Lower lobe of right lung (tissue), 2 donors: ENCODE results near the gene MLNR. TPM values are rescaled to one million over a fixed set of nuclear protein-coding genes. Genes with fewer than 3 reads are reported as not detected.

Source experiments
- ATAC-seq, 2 donors: fragments of 200-7000 bp; cut with Tn5 transposase; one replicate each; pipeline ENCODE4 v1.9.1; 2020 to 2022; ENCODE audit warnings: mild to moderate bottlenecking in 2 of 2, moderate library complexity in 2 of 2
- DNase-seq: peaks from one replicate; pipeline ENCODE4 v3.0.0-alpha.2; 2020
- H3K27ac ChIP-seq: fragments of 200-600 bp; one replicate; pipeline ENCODE4 v1.8.0; 2022
- H3K27me3 ChIP-seq: fragments of 200-600 bp; one replicate; pipeline ENCODE4 v1.8.0; 2022; ENCODE audit warnings: low read depth
- H3K36me3 ChIP-seq: fragments of 200-600 bp; one replicate; pipeline ENCODE4 v1.8.0; 2022; ENCODE audit warnings: mild to moderate bottlenecking
- H3K4me1 ChIP-seq: fragments of 200-600 bp; one replicate; pipeline ENCODE4 v1.8.0; 2022
- H3K4me3 ChIP-seq: fragments of 200-600 bp; one replicate; pipeline ENCODE4 v1.8.0; 2022; ENCODE audit warnings: mild to moderate bottlenecking
- H3K9me3 ChIP-seq: fragments of 200-600 bp; one replicate; pipeline ENCODE4 v1.8.0; 2022
- intact Hi-C: fragments of 100-400 bp; cut with DNase I; formaldehyde crosslinking; loops from one replicate; pipeline ENCODE4 v1.11.0; 2022
- total RNA-seq: library from RNA; stranded (reverse); fragmentation: NEBNext Ultra II Directional; extraction: Animal tissue kit (Norgen Biotek cat#: 25700); gene quantifications from one replicate; pipeline ENCODE4 v1.2.1, GENCODE V29; 2021
- TF ChIP-seq, protein P1 (sequence below): fragments of 200-600 bp; IDR thresholded peaks from one replicate; pipeline ENCODE4 v1.8.0; 2022; ENCODE audit warnings: antibody characterized with exemption, mild to moderate bottlenecking
- donor health status: DM: no; HTN: yes; CAD: no; lungs with severe emphysema.

MLNR gene
- total RNA-seq, 1 donor from 2014 or later = not detected

DNA sequence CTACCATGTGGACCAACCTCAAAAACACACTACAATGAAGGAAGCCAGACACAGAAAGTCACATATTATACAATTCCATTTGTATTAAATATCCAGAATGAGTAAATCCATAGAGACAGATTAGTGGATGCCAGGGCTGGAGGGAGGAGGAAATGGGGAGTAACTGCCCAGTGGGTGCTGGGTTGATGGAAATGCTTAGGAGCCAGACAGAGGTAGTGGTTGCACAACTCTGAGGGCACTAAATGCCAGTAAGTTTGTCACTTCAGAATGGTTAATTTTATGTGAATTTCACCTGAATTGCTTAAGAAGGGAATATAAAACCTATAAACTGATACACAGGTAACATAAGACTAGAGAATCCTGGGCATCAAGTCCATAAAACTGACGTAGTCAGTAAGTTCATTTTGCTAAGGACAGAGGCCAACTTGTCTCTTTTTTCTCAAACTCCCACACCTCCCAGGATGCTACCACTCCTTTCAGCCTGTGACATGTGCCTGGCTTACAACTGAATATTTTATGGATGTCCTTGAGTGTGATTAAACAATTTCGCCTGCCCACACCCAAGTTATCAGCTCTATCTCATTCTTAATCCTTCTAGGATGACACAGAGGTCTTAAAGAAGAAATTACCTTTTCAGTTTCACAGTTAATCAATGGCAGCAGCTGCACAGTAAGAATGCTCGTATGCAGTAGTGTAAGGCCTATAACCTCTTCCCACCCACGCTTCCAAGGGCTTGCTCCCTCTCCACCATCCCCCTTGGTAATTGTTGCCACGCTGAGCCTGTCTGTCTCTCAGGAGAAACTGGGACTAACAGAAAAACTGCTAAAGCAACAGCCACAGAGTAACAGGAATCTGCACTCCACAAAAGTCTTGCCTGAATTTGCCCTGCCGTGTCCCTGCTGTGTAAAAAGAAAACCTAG is 5.9 kb upstream of the MLNR start:
- Histone ChIP-seq H3K4me3 (no peak overlapping the region), H3K4me1 (peaks cover 8% of the 10 kb centered on the region), H3K27me3 (peaks cover 15% of the 10 kb centered on the region), H3K36me3 (peaks cover 8% of the 10 kb centered on the region), H3K9me3 (no peaks in the 10 kb centered on the region), H3K27ac (no peak overlapping the region)
- DNase-seq (no peak), ATAC-seq (no peak)
- TF ChIP-seq, protein P1, sequence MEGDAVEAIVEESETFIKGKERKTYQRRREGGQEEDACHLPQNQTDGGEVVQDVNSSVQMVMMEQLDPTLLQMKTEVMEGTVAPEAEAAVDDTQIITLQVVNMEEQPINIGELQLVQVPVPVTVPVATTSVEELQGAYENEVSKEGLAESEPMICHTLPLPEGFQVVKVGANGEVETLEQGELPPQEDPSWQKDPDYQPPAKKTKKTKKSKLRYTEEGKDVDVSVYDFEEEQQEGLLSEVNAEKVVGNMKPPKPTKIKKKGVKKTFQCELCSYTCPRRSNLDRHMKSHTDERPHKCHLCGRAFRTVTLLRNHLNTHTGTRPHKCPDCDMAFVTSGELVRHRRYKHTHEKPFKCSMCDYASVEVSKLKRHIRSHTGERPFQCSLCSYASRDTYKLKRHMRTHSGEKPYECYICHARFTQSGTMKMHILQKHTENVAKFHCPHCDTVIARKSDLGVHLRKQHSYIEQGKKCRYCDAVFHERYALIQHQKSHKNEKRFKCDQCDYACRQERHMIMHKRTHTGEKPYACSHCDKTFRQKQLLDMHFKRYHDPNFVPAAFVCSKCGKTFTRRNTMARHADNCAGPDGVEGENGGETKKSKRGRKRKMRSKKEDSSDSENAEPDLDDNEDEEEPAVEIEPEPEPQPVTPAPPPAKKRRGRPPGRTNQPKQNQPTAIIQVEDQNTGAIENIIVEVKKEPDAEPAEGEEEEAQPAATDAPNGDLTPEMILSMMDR = no peak
- intact Hi-C loops = no loop called here

- peak; percentile 59 to 72 for ATAC-seq
- no peaks in the 10 kb centered on the region for H3K9me3 ChIP-seq
- no peak overlapping the region for H3K27ac ChIP-seq
- TF ChIP-seq, protein P1 = peak; percentile 24
- intact Hi-C loops = no loop called here
- peak; percentile 71 for DNase-seq
- H3K36me3 ChIP-seq = peaks cover 8% of the 10 kb centered on the region
- peaks cover 14% of the 10 kb centered on the region for H3K4me1 ChIP-seq
- H3K4me3 ChIP-seq = no peak overlapping the region
- peaks cover 22% of the 10 kb centered on the region for H3K27me3 ChIP-seq
Measured at GRCh38 chr13:49214917-49215376, 5.2 kb upstream of the MLNR start.

DNA sequence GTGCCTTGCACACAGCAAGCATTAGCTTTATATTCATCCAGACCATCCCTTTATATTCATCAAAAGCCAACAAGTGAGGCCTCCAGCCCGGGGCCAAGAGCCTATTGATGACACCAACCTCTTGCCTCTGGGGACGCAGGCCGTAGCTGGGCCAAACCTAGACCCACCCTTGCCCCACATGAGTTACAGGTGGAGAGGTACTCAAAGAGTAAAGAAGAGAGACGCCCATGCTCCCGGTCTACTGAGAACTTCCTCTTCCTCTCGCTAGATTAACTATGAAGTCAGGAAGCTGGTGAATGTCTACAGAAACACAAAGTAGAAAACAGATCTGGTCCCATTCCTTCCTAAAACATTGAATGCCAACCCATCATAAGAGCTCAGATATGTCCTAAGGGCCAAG is 3.8 kb upstream of the MLNR start:
- no peak for ATAC-seq
- DNase-seq = no peak
- Histone ChIP-seq H3K27me3 (peaks cover 34% of the 10 kb centered on the region), H3K4me1 (peaks cover 24% of the 10 kb centered on the region), H3K27ac (no peak overlapping the region), H3K9me3 (no peaks in the 10 kb centered on the region), H3K4me3 (no peak overlapping the region), H3K36me3 (no peaks in the 10 kb centered on the region)
- TF ChIP-seq, protein P1 = no peak
- intact Hi-C loops = no loop called here

DNA sequence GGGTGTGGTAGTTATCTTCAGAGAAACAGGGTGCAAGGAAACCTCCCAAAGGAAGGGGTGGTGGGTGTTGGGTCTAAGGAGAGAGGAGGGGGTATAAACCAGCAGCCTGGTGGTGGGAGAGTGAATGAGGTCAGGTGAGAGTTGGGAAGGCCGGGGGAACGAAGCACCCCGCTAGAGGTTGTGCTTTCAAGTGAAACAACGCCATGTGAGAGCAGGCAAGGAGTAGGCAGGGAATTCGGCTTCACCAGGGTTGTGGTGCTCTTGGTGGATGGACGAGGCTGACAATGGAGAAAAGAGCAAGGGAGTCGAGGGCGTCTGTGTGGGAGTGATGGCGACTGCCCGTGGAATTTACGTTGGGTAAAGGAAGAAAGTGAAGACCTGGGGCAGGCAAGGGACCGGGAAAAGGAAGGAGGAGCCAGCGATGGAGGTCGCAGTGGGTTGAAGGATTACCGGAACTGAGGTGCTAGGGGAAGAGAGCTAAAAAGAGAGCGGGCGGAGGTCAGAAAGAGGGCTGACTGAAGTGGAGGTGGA is 2.1 kb upstream of the MLNR start:
- no peak overlapping the region for H3K27ac ChIP-seq
- no peak for DNase-seq
- ATAC-seq = no peak
- no peaks in the 10 kb centered on the region for H3K36me3 ChIP-seq
- peaks cover 44% of the 10 kb centered on the region for H3K27me3 ChIP-seq
- no peak overlapping the region for H3K4me3 ChIP-seq
- TF ChIP-seq, protein P1 = no peak
- no peaks in the 10 kb centered on the region for H3K9me3 ChIP-seq
- H3K4me1 ChIP-seq = peaks cover 24% of the 10 kb centered on the region
- intact Hi-C loops = no loop called here

DNA sequence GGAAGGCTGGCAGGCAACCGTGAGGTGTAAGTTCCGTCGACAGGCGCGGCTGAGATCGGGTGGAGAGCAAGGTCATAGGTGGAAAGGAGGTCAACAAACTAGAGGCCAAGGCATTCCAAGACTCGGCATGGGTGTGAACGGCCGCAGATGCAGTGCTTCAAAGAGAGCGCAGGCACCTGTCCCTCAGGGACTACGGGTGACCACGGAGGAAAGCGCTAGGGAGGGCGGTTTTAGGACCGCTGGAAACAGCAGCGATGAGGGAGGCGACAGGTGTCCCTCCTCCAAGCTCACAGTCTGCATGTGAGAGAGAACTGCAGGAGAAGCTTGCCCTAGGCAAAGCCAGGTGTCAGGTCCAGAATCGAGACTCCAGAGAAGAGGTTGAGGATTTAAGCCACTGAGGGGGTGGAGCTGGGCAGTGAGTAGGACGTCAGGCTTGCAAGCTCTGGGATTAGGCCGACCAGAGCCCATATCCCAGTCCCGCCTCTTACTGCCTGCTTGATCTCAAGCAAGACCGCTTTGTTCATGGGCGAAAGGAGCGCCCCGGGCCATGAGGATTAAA is 1.6 kb upstream of the MLNR start:
- Histone ChIP-seq H3K27ac (no peak overlapping the region), H3K4me1 (peaks cover 24% of the 10 kb centered on the region), H3K4me3 (no peak overlapping the region), H3K36me3 (no peaks in the 10 kb centered on the region), H3K27me3 (peaks cover 44% of the 10 kb centered on the region), H3K9me3 (no peaks in the 10 kb centered on the region)
- intact Hi-C loops = no loop called here
- no peak for DNase-seq
- TF ChIP-seq, protein P1 = no peak
- ATAC-seq = no peak
